HG03521 (cell line): Measurements from ENCODE around the gene OSMR.

ENCODE experiments used
- ATAC-seq: cut with Tn5 transposase; IDR thresholded peaks from one replicate; pipeline ENCODE4 v1.9.1; 2021; ENCODE audit warnings: mild to moderate bottlenecking, moderate library complexity; ENCODE audit not compliant: unreplicated experiment

The OSMR gene

GRCh38 chr5:38845526-38846378 is at the start of gene OSMR:
Gene OSMR (plus strand): TSS chr5:38846012. CDS start chr5:38869045, 23,033 bp downstream.
- ATAC-seq, result no peak

GRCh38 chr5:38796742-38797108 is 49.1 kb upstream of the OSMR start:
- no peak for ATAC-seq

GRCh38 chr5:38797838-38798237 is 48.0 kb upstream of the OSMR start:
- ATAC-seq, result no peak

- ATAC-seq, result no peak
Observed at GRCh38 chr5:38799556-38800377, 46.0 kb upstream of the OSMR start.

GRCh38 chr5:38800515-38800914 is 45.3 kb upstream of the OSMR start:
- no peak for ATAC-seq

- ATAC-seq, result no peak
Observed at GRCh38 chr5:38802125-38802524, 43.7 kb upstream of the OSMR start.

GRCh38 chr5:38803246-38803645 is 42.6 kb upstream of the OSMR start:
- no peak for ATAC-seq

GRCh38 chr5:38806775-38807258 is 39.0 kb upstream of the OSMR start:
- no peak for ATAC-seq

GRCh38 chr5:38807570-38808483 is 38.0 kb upstream of the OSMR start:
- no peak for ATAC-seq

- ATAC-seq, result no peak
Observed at GRCh38 chr5:38808666-38809343, 37.0 kb upstream of the OSMR start.

GRCh38 chr5:38809388-38810359 is 36.1 kb upstream of the OSMR start:
- no peak for ATAC-seq

GRCh38 chr5:38814879-38815278 is 30.9 kb upstream of the OSMR start:
- ATAC-seq, result no peak

- no peak for ATAC-seq
Observed at GRCh38 chr5:38816083-38817030, 29.5 kb upstream of the OSMR start.

GRCh38 chr5:38821679-38822078 is 24.1 kb upstream of the OSMR start:
- no peak for ATAC-seq

- no peak for ATAC-seq
Observed at GRCh38 chr5:38823503-38823902, 22.3 kb upstream of the OSMR start.

- no peak for ATAC-seq
Observed at GRCh38 chr5:38824821-38825220, 21.0 kb upstream of the OSMR start.

- no peak for ATAC-seq
Observed at GRCh38 chr5:38825494-38825893, 20.3 kb upstream of the OSMR start.

- no peak for ATAC-seq
Observed at GRCh38 chr5:38827525-38827924, 18.3 kb upstream of the OSMR start.
